GM12878 (cell line): ENCODE measurements around the gene SH2D3A. TPM values are rescaled to one million over a fixed set of nuclear protein-coding genes. Genes with fewer than 3 reads are reported as not detected.
A peak's percentile ranks its signal among the peaks of the same experiment; 100 is the strongest.

Experiments used
- GATAD2B ChIP-seq: fragments of 450-650 bp; conservative IDR thresholded peaks from 2 replicates; pipeline ENCODE4 v1.6.1; 2017; ENCODE audit warnings: low read depth, mild to moderate bottlenecking, moderate library complexity
- MTA3 ChIP-seq: IDR thresholded peaks from 2 replicates; pipeline ENCODE4 v1.6.1; 2012; ENCODE audit warnings: low read length, inconsistent platforms, borderline replicate concordance
- MYB ChIP-seq: fragments of 150-350 bp; IDR thresholded peaks from 2 replicates; pipeline ENCODE4 v1.6.1; 2014; ENCODE audit warnings: mild to moderate bottlenecking, low read depth, low read length, borderline replicate concordance
- NR2F1 ChIP-seq: fragments of 450-650 bp; conservative IDR thresholded peaks from 2 replicates; pipeline ENCODE4 v1.6.1; 2017; ENCODE audit warnings: mild to moderate bottlenecking
- TARDBP ChIP-seq: IDR thresholded peaks from 2 replicates; pipeline ENCODE4 v1.6.1; 2016; ENCODE audit warnings: borderline replicate concordance
- ZBED1 ChIP-seq: IDR thresholded peaks from 2 replicates; pipeline ENCODE4 v1.6.1; 2016; ENCODE audit warnings: borderline replicate concordance
- ZZZ3 ChIP-seq: IDR thresholded peaks from 2 replicates; pipeline ENCODE4 v1.6.1; 2011; ENCODE audit warnings: low read depth; ENCODE audit not compliant: control insufficient read depth, insufficient read length
- polyA plus RNA-seq, 11 experiments: library from polyadenylated mRNA; depleted of rRNA in 4 of 11; unstranded in 6 of 11; stranded (reverse) in 5 of 11; fragments of >200 nt; fragmentation: Nextera tagmentation in 4 of 11; fragmentation: Illumina TruSeq in 1 of 11; extraction: Ambion mirVana in 4 of 11; extraction: Trizol in 1 of 11; gene quantifications; 1 replicate in 1 of 11; 2 replicates in 10 of 11; pipeline versions ENCODE4 v1.2.1 to v1.2.3, GENCODE V29; 2011 to 2016; ENCODE audit warnings: inconsistent platforms in 2 of 11, missing spikeins in 2 of 11, low read depth in 1 of 11
- total RNA-seq, 4 experiments: library from RNA; depleted of rRNA in 3 of 4; stranded (reverse); fragments of >200 nt in 3 of 4; fragmentation: Illumina TruSeq in 1 of 4; extraction: Trizol in 1 of 4; gene quantifications; 2 replicates each; pipeline versions ENCODE4 v1.2.1 to v1.2.3, GENCODE V29; 2013 to 2021
- TF ChIP-seq, protein P1 (sequence below): fragments of 150-350 bp; IDR thresholded peaks from 2 replicates; pipeline ENCODE4 v1.6.1; 2016; ENCODE audit warnings: low read depth, low read length
- TF ChIP-seq, protein P2 (sequence below): fragments of 450-650 bp; IDR thresholded peaks from 2 replicates; pipeline ENCODE4 v1.6.1; 2017; ENCODE audit warnings: low read depth, mild to moderate bottlenecking, moderate library complexity
- TF ChIP-seq, protein P3 (sequence below): fragments of 450-650 bp; IDR thresholded peaks from 2 replicates; pipeline ENCODE4 v1.6.1; 2017; ENCODE audit warnings: borderline replicate concordance
- TF ChIP-seq, protein P4 (sequence below): fragments of 450-650 bp; IDR thresholded peaks from 2 replicates; pipeline ENCODE4 v1.6.1; 2016; ENCODE audit warnings: mild to moderate bottlenecking
- TF ChIP-seq, protein P5 (sequence below): fragments of 450-650 bp; IDR thresholded peaks from 2 replicates; pipeline ENCODE4 v1.6.1; 2017; ENCODE audit warnings: mild to moderate bottlenecking, moderate library complexity
- TF ChIP-seq, protein P6 (sequence below): fragments of 450-650 bp; formaldehyde crosslinking; IDR thresholded peaks from 2 replicates; pipeline ENCODE4 v1.4.0; 2022; ENCODE audit warnings: mild to moderate bottlenecking, moderate library complexity

Gene SH2D3A
- total and polyA plus RNA-seq, 10 of the 15 experiments (the other 5 are each of a cell fraction or from before 2014, with no cell fraction given), result 0.77 to 24.4 (median 9.5) TPM

DNA sequence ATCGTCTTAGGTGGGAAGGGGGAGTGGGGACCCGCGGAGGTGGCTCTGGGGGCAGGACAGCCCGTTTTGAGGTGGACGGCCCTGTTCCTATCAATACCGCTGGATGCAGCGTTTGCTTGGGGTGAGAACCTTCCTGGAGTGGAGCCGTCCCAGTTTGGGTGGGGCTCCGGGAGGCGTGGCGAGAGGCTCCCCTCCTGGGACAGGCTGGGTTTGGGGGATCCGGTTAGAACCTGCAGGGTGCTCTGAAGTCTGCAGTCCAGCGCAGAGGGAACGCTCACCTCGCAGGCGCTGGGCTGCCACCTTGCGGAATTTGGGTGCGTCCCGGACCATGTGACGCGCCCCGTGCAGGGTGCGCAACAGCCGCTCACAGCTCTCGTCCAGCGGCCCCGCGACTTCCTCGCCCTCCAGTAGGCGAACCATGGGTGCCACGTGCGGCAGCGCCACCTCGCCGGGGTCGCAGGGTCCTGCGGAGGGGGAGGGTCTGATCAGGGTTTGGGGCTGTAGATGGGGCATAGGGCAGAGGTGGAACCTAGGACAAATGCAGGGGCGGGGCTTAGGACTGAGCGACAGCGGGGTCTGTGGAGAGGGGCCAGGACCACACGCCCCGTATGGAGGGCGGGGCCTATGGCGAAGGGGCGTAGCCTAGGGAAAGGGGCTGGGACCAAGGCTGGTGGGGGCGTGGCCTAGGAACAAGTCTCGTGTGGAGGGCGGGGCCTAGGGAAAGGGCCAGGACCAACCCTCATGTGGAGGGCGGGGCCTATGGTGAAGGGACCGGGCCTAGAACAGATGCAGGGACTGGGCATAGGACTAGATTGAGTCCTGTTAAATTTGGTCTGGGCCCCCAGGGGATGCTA lies 13.8 kb downstream of the SH2D3A start (continued):
- TF ChIP-seq, protein P1, sequence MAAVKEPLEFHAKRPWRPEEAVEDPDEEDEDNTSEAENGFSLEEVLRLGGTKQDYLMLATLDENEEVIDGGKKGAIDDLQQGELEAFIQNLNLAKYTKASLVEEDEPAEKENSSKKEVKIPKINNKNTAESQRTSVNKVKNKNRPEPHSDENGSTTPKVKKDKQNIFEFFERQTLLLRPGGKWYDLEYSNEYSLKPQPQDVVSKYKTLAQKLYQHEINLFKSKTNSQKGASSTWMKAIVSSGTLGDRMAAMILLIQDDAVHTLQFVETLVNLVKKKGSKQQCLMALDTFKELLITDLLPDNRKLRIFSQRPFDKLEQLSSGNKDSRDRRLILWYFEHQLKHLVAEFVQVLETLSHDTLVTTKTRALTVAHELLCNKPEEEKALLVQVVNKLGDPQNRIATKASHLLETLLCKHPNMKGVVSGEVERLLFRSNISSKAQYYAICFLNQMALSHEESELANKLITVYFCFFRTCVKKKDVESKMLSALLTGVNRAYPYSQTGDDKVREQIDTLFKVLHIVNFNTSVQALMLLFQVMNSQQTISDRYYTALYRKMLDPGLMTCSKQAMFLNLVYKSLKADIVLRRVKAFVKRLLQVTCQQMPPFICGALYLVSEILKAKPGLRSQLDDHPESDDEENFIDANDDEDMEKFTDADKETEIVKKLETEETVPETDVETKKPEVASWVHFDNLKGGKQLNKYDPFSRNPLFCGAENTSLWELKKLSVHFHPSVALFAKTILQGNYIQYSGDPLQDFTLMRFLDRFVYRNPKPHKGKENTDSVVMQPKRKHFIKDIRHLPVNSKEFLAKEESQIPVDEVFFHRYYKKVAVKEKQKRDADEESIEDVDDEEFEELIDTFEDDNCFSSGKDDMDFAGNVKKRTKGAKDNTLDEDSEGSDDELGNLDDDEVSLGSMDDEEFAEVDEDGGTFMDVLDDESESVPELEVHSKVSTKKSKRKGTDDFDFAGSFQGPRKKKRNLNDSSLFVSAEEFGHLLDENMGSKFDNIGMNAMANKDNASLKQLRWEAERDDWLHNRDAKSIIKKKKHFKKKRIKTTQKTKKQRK, result no peak
- TF ChIP-seq, protein P2, sequence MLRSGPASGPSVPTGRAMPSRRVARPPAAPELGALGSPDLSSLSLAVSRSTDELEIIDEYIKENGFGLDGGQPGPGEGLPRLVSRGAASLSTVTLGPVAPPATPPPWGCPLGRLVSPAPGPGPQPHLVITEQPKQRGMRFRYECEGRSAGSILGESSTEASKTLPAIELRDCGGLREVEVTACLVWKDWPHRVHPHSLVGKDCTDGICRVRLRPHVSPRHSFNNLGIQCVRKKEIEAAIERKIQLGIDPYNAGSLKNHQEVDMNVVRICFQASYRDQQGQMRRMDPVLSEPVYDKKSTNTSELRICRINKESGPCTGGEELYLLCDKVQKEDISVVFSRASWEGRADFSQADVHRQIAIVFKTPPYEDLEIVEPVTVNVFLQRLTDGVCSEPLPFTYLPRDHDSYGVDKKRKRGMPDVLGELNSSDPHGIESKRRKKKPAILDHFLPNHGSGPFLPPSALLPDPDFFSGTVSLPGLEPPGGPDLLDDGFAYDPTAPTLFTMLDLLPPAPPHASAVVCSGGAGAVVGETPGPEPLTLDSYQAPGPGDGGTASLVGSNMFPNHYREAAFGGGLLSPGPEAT, result no peak
- TF ChIP-seq, protein P3, sequence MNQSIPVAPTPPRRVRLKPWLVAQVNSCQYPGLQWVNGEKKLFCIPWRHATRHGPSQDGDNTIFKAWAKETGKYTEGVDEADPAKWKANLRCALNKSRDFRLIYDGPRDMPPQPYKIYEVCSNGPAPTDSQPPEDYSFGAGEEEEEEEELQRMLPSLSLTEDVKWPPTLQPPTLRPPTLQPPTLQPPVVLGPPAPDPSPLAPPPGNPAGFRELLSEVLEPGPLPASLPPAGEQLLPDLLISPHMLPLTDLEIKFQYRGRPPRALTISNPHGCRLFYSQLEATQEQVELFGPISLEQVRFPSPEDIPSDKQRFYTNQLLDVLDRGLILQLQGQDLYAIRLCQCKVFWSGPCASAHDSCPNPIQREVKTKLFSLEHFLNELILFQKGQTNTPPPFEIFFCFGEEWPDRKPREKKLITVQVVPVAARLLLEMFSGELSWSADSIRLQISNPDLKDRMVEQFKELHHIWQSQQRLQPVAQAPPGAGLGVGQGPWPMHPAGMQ, result no peak
- TF ChIP-seq TARDBP (no peak), MYB (no peak), ZBED1 (no peak), GATAD2B (no peak; the same call in none of the 2 replicates), ZZZ3 (no peak), NR2F1 (peak; percentile 76), MTA3 (no peak)
- TF ChIP-seq, protein P4, sequence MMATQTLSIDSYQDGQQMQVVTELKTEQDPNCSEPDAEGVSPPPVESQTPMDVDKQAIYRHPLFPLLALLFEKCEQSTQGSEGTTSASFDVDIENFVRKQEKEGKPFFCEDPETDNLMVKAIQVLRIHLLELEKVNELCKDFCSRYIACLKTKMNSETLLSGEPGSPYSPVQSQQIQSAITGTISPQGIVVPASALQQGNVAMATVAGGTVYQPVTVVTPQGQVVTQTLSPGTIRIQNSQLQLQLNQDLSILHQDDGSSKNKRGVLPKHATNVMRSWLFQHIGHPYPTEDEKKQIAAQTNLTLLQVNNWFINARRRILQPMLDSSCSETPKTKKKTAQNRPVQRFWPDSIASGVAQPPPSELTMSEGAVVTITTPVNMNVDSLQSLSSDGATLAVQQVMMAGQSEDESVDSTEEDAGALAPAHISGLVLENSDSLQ, result peak; percentile 96
- TF ChIP-seq, protein P5, sequence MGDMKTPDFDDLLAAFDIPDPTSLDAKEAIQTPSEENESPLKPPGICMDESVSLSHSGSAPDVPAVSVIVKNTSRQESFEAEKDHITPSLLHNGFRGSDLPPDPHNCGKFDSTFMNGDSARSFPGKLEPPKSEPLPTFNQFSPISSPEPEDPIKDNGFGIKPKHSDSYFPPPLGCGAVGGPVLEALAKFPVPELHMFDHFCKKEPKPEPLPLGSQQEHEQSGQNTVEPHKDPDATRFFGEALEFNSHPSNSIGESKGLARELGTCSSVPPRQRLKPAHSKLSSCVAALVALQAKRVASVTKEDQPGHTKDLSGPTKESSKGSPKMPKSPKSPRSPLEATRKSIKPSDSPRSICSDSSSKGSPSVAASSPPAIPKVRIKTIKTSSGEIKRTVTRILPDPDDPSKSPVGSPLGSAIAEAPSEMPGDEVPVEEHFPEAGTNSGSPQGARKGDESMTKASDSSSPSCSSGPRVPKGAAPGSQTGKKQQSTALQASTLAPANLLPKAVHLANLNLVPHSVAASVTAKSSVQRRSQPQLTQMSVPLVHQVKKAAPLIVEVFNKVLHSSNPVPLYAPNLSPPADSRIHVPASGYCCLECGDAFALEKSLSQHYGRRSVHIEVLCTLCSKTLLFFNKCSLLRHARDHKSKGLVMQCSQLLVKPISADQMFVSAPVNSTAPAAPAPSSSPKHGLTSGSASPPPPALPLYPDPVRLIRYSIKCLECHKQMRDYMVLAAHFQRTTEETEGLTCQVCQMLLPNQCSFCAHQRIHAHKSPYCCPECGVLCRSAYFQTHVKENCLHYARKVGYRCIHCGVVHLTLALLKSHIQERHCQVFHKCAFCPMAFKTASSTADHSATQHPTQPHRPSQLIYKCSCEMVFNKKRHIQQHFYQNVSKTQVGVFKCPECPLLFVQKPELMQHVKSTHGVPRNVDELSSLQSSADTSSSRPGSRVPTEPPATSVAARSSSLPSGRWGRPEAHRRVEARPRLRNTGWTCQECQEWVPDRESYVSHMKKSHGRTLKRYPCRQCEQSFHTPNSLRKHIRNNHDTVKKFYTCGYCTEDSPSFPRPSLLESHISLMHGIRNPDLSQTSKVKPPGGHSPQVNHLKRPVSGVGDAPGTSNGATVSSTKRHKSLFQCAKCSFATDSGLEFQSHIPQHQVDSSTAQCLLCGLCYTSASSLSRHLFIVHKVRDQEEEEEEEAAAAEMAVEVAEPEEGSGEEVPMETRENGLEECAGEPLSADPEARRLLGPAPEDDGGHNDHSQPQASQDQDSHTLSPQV, result no peak
- TF ChIP-seq, protein P6, sequence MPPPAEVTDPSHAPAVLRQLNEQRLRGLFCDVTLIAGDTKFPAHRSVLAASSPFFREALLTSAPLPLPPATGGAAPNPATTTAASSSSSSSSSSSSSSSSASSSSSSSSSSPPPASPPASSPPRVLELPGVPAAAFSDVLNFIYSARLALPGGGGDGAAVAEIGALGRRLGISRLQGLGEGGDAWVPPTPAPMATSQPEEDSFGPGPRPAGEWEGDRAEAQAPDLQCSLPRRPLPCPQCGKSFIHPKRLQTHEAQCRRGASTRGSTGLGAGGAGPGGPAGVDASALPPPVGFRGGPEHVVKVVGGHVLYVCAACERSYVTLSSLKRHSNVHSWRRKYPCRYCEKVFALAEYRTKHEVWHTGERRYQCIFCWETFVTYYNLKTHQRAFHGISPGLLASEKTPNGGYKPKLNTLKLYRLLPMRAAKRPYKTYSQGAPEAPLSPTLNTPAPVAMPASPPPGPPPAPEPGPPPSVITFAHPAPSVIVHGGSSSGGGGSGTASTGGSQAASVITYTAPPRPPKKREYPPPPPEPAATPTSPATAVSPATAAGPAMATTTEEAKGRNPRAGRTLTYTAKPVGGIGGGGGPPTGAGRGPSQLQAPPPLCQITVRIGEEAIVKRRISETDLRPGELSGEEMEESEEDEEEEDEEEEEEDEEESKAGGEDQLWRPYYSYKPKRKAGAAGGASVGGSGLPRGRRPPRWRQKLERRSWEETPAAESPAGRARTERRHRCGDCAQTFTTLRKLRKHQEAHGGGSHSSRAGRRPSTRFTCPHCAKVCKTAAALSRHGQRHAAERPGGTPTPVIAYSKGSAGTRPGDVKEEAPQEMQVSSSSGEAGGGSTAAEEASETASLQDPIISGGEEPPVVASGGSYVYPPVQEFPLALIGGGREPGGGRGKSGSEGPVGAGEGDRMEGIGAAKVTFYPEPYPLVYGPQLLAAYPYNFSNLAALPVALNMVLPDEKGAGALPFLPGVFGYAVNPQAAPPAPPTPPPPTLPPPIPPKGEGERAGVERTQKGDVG (CRISPR knock-in tag), result no peak
